Measurements from ENCODE around the gene CAMK2B. TPM values are rescaled to one million over a fixed set of nuclear protein-coding genes. Genes with fewer than 3 reads are reported as not detected.

The CAMK2B gene
- total RNA-seq, 4 donors from 2014 or later = 0.89 to 5.1 (median 1.2) TPM

DNA sequence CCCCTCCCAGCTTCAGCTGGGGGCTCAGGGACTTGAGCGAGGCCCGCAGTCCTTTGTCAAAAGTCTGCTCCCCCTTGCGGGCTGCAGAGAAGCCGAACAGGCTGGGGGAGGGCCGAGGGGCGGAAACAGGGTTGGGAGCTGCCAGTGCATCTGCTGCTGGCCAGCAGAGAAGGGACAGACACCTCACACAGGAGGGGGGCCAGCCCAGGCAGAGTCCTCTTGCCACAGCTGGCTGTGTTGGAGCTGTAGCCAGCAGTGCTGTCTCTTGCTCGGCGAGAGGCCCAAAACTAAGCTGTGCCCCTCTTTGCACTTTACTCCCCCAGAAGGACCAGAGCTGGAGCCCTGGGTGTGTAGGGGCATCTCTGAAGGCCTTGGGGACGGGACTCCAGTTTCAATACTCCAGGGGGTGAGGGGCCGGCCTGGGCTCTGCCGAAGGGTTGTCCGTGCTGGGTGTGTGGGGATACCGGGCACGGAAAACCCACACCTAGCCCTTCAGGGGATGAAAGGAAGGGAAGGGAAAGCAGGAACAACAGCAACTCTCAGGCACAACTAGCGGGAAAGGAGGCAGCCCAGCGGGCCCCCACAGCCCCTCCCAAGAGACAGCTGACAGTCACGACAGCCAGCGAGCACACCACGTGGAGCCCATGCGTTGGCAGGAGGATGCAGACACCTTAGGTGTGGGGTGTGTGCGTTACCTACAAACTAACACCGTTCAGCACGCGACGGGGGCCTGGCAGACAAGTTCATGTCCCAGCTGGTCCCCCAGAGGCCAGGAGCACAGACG is 106.8 kb downstream of the CAMK2B start:
- no peak for DNase-seq (ENCODE audit: low spot score in 2 of 2)
- no peaks in the 10 kb centered on the region for H3K27me3 ChIP-seq
- no peak overlapping the region for H3K27ac ChIP-seq
- H3K4me3 ChIP-seq = no peak overlapping the region
- H3K36me3 ChIP-seq = peaks cover 3% of the 10 kb centered on the region
- H3K4me1 ChIP-seq = no peaks in the 10 kb centered on the region
- peaks cover 5% of the 10 kb centered on the region for H3K9me3 ChIP-seq
- TF ChIP-seq CTCF (IDR thresholded peaks at IDR 0.05) (no peak), EP300 (IDR thresholded peaks at IDR 0.05) (no peak), POLR2AphosphoS5 (IDR thresholded peaks at IDR 0.05) (no peak), POLR2A (IDR thresholded peaks at IDR 0.05) (no peak)
- 79% methylated on average over 24 of the region's 26 CpGs for WGBS

DNA sequence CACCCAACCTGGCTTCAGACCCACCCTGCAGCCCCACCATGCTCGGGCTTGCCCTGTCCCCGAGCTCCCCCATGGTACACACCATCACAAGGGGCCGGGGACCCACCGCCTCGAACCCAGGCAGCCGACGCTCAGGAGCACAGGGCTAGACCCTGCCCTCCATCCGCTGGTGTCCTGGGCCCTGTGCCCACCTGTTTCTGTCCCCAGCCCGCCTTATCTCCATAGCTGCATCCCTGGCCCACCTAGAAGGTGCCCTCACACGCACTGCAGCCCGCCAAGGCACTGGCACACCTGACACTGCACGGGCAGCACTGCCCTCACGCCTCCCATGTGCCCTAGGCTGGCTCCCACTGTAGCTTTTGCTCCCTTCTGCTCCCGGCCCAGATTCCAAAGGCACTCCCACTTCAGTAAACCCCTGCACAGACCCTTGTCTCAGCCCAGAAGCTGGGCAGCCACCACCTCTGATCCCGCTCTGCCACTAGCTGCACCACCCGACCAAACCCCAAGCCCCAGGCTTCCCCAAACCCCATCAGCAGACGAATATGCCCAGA is 107.5 kb downstream of the CAMK2B start:
- WGBS = 80% methylated on average over 12 of the region's 17 CpGs
- peaks cover 5% of the 10 kb centered on the region for H3K9me3 ChIP-seq
- H3K36me3 ChIP-seq = peaks cover 10% of the 10 kb centered on the region
- no peak for DNase-seq (ENCODE audit: low spot score in 2 of 2)
- H3K4me1 ChIP-seq = no peaks in the 10 kb centered on the region
- no peak overlapping the region for H3K4me3 ChIP-seq
- no peak for TF ChIP-seq POLR2A (IDR thresholded peaks at IDR 0.05)
- TF ChIP-seq POLR2AphosphoS5 (IDR thresholded peaks at IDR 0.05) = no peak
- no peak for TF ChIP-seq EP300 (IDR thresholded peaks at IDR 0.05)
- no peak for TF ChIP-seq CTCF (IDR thresholded peaks at IDR 0.05)
- H3K27ac ChIP-seq = no peak overlapping the region
- H3K27me3 ChIP-seq = no peaks in the 10 kb centered on the region

- Histone ChIP-seq H3K4me3 (no peak overlapping the region), H3K36me3 (peaks cover 17% of the 10 kb centered on the region), H3K9me3 (peaks cover 5% of the 10 kb centered on the region), H3K4me1 (no peaks in the 10 kb centered on the region), H3K27ac (no peak overlapping the region), H3K27me3 (no peaks in the 10 kb centered on the region)
- TF ChIP-seq EP300 (IDR thresholded peaks at IDR 0.05) = no peak
- TF ChIP-seq CTCF (IDR thresholded peaks at IDR 0.05) = no peak
- no peak for TF ChIP-seq POLR2A (IDR thresholded peaks at IDR 0.05)
- no peak for TF ChIP-seq POLR2AphosphoS5 (IDR thresholded peaks at IDR 0.05)
- WGBS = 77% methylated on average over 16 of the region's 19 CpGs
- DNase-seq (ENCODE audit: low spot score in 2 of 2) = no peak
Observed at GRCh38 chr7:44217223-44217714, 108.1 kb downstream of the CAMK2B start.

GRCh38 chr7:44216521-44217222 is 108.7 kb downstream of the CAMK2B start:
- peaks cover 5% of the 10 kb centered on the region for H3K9me3 ChIP-seq
- DNase-seq (ENCODE audit: low spot score in 2 of 2) = no peak
- no peaks in the 10 kb centered on the region for H3K27me3 ChIP-seq
- WGBS = 70% methylated on average over 13 of the region's 13 CpGs
- H3K4me3 ChIP-seq = no peak overlapping the region
- H3K27ac ChIP-seq = no peak overlapping the region
- H3K4me1 ChIP-seq = no peaks in the 10 kb centered on the region
- TF ChIP-seq CTCF (IDR thresholded peaks at IDR 0.05) (no peak), POLR2AphosphoS5 (IDR thresholded peaks at IDR 0.05) (no peak), POLR2A (IDR thresholded peaks at IDR 0.05) (no peak), EP300 (IDR thresholded peaks at IDR 0.05) (no peak)
- H3K36me3 ChIP-seq = peaks cover 23% of the 10 kb centered on the region

GRCh38 chr7:44216019-44216418 is 109.4 kb downstream of the CAMK2B start:
- Histone ChIP-seq H3K4me1 (no peaks in the 10 kb centered on the region), H3K4me3 (no peak overlapping the region), H3K27ac (no peak overlapping the region), H3K27me3 (no peaks in the 10 kb centered on the region), H3K36me3 (peaks cover 29% of the 10 kb centered on the region), H3K9me3 (peaks cover 5% of the 10 kb centered on the region)
- TF ChIP-seq CTCF (IDR thresholded peaks at IDR 0.05) (no peak), POLR2AphosphoS5 (IDR thresholded peaks at IDR 0.05) (no peak), POLR2A (IDR thresholded peaks at IDR 0.05) (no peak), EP300 (IDR thresholded peaks at IDR 0.05) (no peak)
- DNase-seq (ENCODE audit: low spot score in 2 of 2) = no peak
- 59% methylated on average over 8 of the region's 8 CpGs for WGBS

Data from suprapubic skin (tissue), 4 donors.